C4-2B (cell line): Measurements from ENCODE around the gene UGGT1.

Experiments used
- CTCF ChIP-seq: fragments of 450-650 bp; conservative IDR thresholded peaks from 2 replicates; pipeline ENCODE4 v1.5.1; 2017; ENCODE audit warnings: mild to moderate bottlenecking
- ZFX ChIP-seq: fragments of 450-650 bp; IDR thresholded peaks from 2 replicates; pipeline ENCODE4 v1.6.1; 2017

GRCh38 chr2:128057334-128057733 lies 33.7 kb upstream of the UGGT1 start:
- no peak for TF ChIP-seq CTCF
- no peak for TF ChIP-seq ZFX
